ENCODE data around the gene VPS72.
A peak's percentile ranks its signal among the peaks of the same experiment; 100 is the strongest.

The VPS72 gene

DNA sequence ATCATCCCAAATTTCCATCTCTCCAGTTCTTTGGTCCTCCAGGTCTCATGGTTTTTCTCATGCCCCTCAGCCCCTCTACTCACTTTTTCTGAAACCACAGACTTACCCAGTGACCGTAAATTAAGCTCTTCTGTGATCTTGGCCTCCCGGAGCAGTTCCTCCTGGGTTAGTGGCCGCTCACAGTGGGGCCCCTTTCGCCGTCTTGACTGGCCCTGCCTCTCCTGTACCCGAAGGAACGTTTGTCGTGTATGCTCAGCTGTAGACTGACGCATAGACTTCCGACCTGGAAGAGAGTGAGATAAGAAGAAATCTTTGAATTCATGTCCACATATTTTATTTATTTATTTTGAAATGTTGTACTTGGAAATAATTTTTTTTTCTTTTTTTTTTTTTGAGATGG is 5.8 kb downstream of the VPS72 start:
- H3K4me3 ChIP-seq (replicated peaks; ENCODE audit: low read depth, low read length): no peak overlapping the region
- TF ChIP-seq, protein P1, sequence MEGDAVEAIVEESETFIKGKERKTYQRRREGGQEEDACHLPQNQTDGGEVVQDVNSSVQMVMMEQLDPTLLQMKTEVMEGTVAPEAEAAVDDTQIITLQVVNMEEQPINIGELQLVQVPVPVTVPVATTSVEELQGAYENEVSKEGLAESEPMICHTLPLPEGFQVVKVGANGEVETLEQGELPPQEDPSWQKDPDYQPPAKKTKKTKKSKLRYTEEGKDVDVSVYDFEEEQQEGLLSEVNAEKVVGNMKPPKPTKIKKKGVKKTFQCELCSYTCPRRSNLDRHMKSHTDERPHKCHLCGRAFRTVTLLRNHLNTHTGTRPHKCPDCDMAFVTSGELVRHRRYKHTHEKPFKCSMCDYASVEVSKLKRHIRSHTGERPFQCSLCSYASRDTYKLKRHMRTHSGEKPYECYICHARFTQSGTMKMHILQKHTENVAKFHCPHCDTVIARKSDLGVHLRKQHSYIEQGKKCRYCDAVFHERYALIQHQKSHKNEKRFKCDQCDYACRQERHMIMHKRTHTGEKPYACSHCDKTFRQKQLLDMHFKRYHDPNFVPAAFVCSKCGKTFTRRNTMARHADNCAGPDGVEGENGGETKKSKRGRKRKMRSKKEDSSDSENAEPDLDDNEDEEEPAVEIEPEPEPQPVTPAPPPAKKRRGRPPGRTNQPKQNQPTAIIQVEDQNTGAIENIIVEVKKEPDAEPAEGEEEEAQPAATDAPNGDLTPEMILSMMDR (IDR thresholded peaks at IDR 0.05; ENCODE audit: low read length, missing control alignments): no peak
- DNase-seq (ENCODE audit: low read depth): no peak

DNA sequence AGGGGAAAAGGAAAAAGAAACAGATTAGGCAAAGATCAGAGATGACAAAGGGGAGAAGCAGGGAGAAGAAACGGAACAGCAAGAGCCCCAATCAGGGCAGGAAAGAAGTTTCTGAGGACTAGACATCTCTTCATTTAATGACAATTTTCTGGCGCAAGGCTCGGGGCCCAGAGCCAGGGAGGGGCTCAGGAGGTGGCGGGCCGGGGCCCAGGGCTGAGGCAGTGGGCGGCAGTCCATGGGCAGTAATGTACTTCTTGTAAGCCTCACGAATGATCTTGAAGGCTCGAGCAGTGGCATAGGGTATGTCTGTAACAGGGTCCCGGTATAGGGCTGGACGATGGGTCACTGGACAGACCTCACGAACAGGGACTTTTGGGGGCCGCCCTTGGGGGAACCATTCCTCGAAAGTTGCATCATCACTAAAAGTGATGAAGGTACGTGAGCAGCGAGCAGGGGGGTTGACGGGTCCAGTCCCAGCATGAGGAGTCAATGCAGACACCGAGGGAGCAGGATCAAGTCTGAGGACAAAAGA is 13.4 kb downstream of the VPS72 start:
- no peak for DNase-seq (ENCODE audit: low read depth)
- no peak overlapping the region for H3K4me3 ChIP-seq (replicated peaks; ENCODE audit: low read depth, low read length)
- TF ChIP-seq, protein P1 (IDR thresholded peaks at IDR 0.05; ENCODE audit: low read length, missing control alignments): no peak

GRCh38 chr1:151175863-151176262 is 14.1 kb downstream of the VPS72 start, which contains the start of gene TMOD4:
Gene TMOD4, minus strand, starts transcription at chr1:151175981. Its CDS starts 1,106 bp downstream, at chr1:151174875.
- TF ChIP-seq, protein P1 (IDR thresholded peaks at IDR 0.05; ENCODE audit: low read length, missing control alignments): peak; percentile 58
- peak; percentile 34 for DNase-seq (ENCODE audit: low read depth)
- no peak within 1 kb of the TSS for H3K4me3 ChIP-seq (replicated peaks; ENCODE audit: low read depth, low read length)

GRCh38 chr1:151175041-151175741 is 14.8 kb downstream of the VPS72 start:
- TF ChIP-seq, protein P1 (IDR thresholded peaks at IDR 0.05; ENCODE audit: low read length, missing control alignments): no peak
- peak; percentile 46 for DNase-seq (ENCODE audit: low read depth)
- no peak overlapping the region for H3K4me3 ChIP-seq (replicated peaks; ENCODE audit: low read depth, low read length)

DNA sequence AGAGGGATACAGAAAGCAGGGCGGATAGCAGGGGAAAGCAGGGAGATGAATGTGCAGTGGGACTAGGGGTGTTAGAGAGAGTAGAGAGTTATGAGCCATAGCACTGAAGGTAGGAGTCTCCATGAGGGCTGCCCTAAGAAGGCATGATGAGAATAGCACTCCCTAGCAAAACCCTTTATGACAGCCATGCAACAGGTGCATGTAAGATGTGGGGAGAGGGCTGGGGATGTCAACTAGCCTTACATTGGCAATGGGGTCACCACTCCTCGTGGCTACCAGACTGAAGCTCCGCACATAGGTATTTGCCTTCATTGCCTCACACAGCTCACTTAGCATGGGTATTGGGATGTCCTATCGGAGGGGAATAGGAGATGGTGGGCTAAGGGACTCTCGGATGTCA is 18.8 kb downstream of the VPS72 start:
- TF ChIP-seq, protein P1 (IDR thresholded peaks at IDR 0.05; ENCODE audit: low read length, missing control alignments): no peak
- H3K4me3 ChIP-seq (replicated peaks; ENCODE audit: low read depth, low read length): no peak overlapping the region
- DNase-seq (ENCODE audit: low read depth): no peak

- no peak for DNase-seq (ENCODE audit: low read depth)
- TF ChIP-seq, protein P1 (IDR thresholded peaks at IDR 0.05; ENCODE audit: low read length, missing control alignments): no peak
- peak overlapping the region; percentile 85 for H3K4me3 ChIP-seq (replicated peaks; ENCODE audit: low read depth, low read length)
Observed at GRCh38 chr1:151167116-151167515, 22.9 kb downstream of the VPS72 start.
